Osteocyte (in vitro differentiated cells): Measurements from ENCODE around the gene EFHB. TPM values are rescaled to one million over a fixed set of nuclear protein-coding genes. Genes with fewer than 3 reads are reported as not detected.

ENCODE experiments used
- DNase-seq: peaks from one replicate; pipeline ENCODE4 v3.0.0; 2021; ENCODE audit warnings: mixed read lengths; ENCODE audit not compliant: unreplicated experiment; ENCODE audit errors: extremely low spot score
- H3K27ac Mint-ChIP-seq: one replicate; pipeline ENCODE4 v1.8.0; 2021; ENCODE audit warnings: mild to moderate bottlenecking, mixed read lengths; ENCODE audit not compliant: unreplicated experiment
- H3K27me3 Mint-ChIP-seq: one replicate; pipeline ENCODE4 v1.8.0; 2021; ENCODE audit warnings: mixed read lengths; ENCODE audit not compliant: unreplicated experiment
- H3K36me3 Mint-ChIP-seq: one replicate; pipeline ENCODE4 v1.8.0; 2021; ENCODE audit warnings: mixed read lengths; ENCODE audit not compliant: unreplicated experiment
- H3K4me1 Mint-ChIP-seq: one replicate; pipeline ENCODE4 v1.8.0; 2021; ENCODE audit warnings: mixed read lengths; ENCODE audit not compliant: unreplicated experiment
- H3K4me3 Mint-ChIP-seq: one replicate; pipeline ENCODE4 v1.8.0; 2021; ENCODE audit warnings: mild to moderate bottlenecking, moderate library complexity, mixed read lengths; ENCODE audit not compliant: unreplicated experiment
- H3K9me3 Mint-ChIP-seq: one replicate; pipeline ENCODE4 v1.8.0; 2021; ENCODE audit warnings: mixed read lengths; ENCODE audit not compliant: unreplicated experiment
- CTCF ChIP-seq: fragments of 200-600 bp; sonication (generic); IDR thresholded peaks from 2 replicates; pipeline ENCODE4 v1.5.0; 2021; ENCODE audit warnings: antibody characterized with exemption, mild to moderate bottlenecking, moderate library complexity
- long read RNA-seq: library from polyadenylated mRNA; unstranded; transcript quantifications from one replicate; pipeline ENCODE4 v2.0.0, GENCODE V29; 2021
- total RNA-seq: library from RNA; stranded (reverse); gene quantifications from 2 replicates; pipeline ENCODE4 v1.2.1, GENCODE V29; 2021

Gene EFHB, protein sequence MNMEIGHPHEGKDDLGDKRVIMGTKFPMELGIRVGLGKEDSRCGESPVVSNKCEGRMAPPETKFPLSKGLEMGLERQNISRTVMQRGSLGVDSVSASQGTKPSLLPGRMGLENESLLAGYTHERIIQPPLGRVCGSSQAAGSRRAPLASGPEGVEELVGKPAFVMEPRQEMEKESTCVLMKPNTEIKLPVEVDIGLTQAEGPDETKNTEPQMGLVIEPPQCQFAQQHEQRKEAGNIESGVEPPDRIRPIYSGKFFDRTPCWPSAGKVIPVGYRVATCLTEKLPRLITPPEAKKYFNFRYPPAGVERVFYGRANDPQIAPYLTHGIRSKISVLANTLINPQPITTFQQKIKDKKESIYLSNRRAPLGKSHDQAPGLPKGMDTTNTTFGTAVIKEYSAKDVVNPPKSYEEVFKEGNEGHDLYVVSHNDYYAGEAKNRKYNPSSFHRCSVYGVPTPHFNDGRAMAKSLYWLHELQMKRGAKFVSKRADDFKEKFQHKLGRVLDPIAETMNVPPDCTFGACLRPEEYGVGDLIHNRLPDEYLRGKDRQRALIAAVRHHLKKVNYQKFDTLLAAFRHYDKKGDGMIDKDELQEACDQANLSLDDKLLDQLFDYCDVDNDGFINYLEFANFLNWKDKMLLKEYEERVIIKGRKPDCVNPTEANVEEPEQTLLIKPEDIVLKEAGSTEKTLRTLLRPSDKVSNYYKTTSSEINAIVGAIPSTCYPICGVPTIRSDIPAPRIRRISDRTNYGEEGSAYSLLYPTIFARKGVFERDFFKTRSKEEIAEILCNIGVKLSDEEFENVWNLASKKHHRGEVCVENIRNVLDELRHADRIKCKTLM
- total RNA-seq, result 1.8 and 2.7 TPM in 2 replicates
- long read RNA-seq, partial matches to known transcripts, result 2 of 7 reads
- long read RNA-seq, other reads (novel, unspliced or antisense), result 5 of 7 reads

GRCh38 chr3:19934098-19934566 lies at the start of gene EFHB:
Gene EFHB (minus strand): TSS chr3:19934217. CDS start chr3:19934018, 199 bp downstream.
- peaks cover 8% of the 10 kb centered on the region for H3K27me3 Mint-ChIP-seq
- no peak for DNase-seq
- no peaks in the 10 kb centered on the region for H3K4me1 Mint-ChIP-seq
- no peak within 1 kb of the TSS for H3K4me3 Mint-ChIP-seq
- H3K36me3 Mint-ChIP-seq, result no peaks in the 10 kb centered on the region
- no peak for TF ChIP-seq CTCF
- H3K27ac Mint-ChIP-seq, result peak within 1 kb of the TSS; percentile 23
- no peaks in the 10 kb centered on the region for H3K9me3 Mint-ChIP-seq

GRCh38 chr3:19972054-19972453 lies 38.0 kb upstream of the EFHB start:
- H3K27me3 Mint-ChIP-seq, result no peaks in the 10 kb centered on the region
- no peak overlapping the region for H3K4me3 Mint-ChIP-seq
- no peaks in the 10 kb centered on the region for H3K9me3 Mint-ChIP-seq
- peak overlapping the region; percentile 60 for H3K27ac Mint-ChIP-seq
- no peak for TF ChIP-seq CTCF
- peaks cover 29% of the 10 kb centered on the region for H3K36me3 Mint-ChIP-seq
- H3K4me1 Mint-ChIP-seq, result peaks cover 23% of the 10 kb centered on the region
- DNase-seq, result no peak

DNA sequence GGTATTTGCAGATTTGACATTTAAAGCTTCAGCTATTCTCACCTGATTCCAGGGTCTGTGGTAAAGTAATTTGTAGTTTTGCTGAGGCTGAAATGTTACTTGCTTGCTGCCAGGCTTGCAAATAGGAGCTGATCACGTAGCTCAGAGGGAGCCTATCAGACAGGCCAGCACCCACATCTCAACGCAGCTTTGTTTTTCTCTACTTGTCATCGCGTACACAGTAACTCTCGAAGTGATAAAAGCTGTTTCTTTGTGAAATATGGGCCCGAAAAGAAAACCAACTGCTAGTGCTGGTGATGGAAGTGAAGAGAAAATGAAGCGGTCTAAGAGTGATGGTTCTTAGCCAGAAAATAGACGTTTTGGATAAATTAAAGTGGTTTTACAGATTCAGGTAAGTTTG lies 36.3 kb upstream of the EFHB start:
- no peak for DNase-seq
- peaks cover 21% of the 10 kb centered on the region for H3K36me3 Mint-ChIP-seq
- TF ChIP-seq CTCF, result no peak
- H3K27me3 Mint-ChIP-seq, result no peaks in the 10 kb centered on the region
- H3K4me1 Mint-ChIP-seq, result peaks cover 23% of the 10 kb centered on the region
- H3K27ac Mint-ChIP-seq, result no peak overlapping the region
- no peaks in the 10 kb centered on the region for H3K9me3 Mint-ChIP-seq
- no peak overlapping the region for H3K4me3 Mint-ChIP-seq

GRCh38 chr3:19967812-19968211 lies 33.8 kb upstream of the EFHB start:
- no peak for TF ChIP-seq CTCF
- no peak for DNase-seq
- Mint-ChIP-seq H3K27me3 (no peaks in the 10 kb centered on the region), H3K4me1 (peaks cover 23% of the 10 kb centered on the region), H3K36me3 (peaks cover 13% of the 10 kb centered on the region), H3K4me3 (no peak overlapping the region), H3K9me3 (no peaks in the 10 kb centered on the region), H3K27ac (no peak overlapping the region)

GRCh38 chr3:19967208-19967607 lies 33.2 kb upstream of the EFHB start:
- DNase-seq, result no peak
- no peak for TF ChIP-seq CTCF
- Mint-ChIP-seq H3K4me1 (peaks cover 19% of the 10 kb centered on the region), H3K4me3 (no peak overlapping the region), H3K27ac (no peak overlapping the region), H3K27me3 (no peaks in the 10 kb centered on the region), H3K9me3 (no peaks in the 10 kb centered on the region), H3K36me3 (peaks cover 10% of the 10 kb centered on the region)
